GM13977 (cell line): Measurements from ENCODE around the gene PI16.

Experiments used
- DNase-seq: peaks from one replicate; pipeline ENCODE4 v3.0.0; 2012; ENCODE audit warnings: low spot score
- in situ Hi-C: fragments of 300-500 bp; cut with MboI; formaldehyde crosslinking; loops from one replicate; pipeline ENCODE4 v1.12.0; 2022; ENCODE audit warnings: low sequenced_read_pairs, low pct_unique_long_range_greater_than_20kb, mixed read lengths, inconsistent platforms; ENCODE audit not compliant: unreplicated experiment
- TF ChIP-seq, protein P1 (sequence below): IDR thresholded peaks from 2 replicates; pipeline ENCODE4 v1.5.1; 2012; ENCODE audit warnings: mild to moderate bottlenecking, control low read depth; ENCODE audit not compliant: insufficient read depth; ENCODE audit errors: extremely low read depth, missing control alignments

Gene PI16

DNA sequence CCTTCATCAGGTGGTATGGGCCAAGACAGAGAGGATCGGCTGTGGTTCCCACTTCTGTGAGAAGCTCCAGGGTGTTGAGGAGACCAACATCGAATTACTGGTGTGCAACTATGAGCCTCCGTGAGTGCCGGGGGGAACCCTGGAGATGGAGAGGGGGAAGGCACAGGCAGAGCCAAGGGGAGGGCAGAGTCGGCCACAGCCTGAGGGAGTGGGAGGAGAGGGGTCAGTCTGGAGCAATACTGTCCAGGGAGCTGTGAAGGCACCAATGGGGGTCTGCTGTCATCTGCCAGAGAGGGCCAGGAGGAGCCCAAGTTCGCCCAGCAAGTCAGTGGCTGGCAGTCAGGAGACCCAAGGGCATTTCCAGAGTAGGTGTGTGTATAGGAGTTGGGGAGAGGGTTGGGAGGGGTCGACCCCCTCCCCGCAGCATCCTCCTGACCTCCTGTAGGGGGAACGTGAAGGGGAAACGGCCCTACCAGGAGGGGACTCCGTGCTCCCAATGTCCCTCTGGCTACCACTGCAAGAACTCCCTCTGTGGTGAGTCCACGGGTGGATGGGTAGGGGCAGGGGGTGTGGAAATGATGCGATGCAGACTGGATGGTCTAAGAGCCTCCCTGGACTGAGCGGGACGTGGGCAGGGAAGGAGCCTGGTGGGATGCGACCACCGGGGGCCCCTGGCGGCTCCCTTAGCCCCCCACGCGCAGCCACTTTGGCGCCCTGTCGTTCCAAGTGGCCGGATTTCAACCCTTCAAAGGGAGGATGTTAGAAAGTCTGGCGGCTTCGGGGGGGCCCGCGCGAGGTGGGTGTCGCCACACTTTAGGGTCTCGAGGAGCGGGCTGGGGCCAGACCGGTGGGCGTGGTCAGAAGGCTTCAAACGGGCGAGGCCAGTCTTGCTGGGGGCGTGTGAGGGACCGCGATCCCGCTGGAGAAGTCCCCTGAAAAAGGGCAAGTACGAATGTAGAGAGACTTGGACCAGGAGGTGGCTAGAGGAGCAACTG, 7.2 kb downstream of the PI16 start:
- no peak for DNase-seq
- in situ Hi-C loops: no loop called here
- TF ChIP-seq, protein P1, sequence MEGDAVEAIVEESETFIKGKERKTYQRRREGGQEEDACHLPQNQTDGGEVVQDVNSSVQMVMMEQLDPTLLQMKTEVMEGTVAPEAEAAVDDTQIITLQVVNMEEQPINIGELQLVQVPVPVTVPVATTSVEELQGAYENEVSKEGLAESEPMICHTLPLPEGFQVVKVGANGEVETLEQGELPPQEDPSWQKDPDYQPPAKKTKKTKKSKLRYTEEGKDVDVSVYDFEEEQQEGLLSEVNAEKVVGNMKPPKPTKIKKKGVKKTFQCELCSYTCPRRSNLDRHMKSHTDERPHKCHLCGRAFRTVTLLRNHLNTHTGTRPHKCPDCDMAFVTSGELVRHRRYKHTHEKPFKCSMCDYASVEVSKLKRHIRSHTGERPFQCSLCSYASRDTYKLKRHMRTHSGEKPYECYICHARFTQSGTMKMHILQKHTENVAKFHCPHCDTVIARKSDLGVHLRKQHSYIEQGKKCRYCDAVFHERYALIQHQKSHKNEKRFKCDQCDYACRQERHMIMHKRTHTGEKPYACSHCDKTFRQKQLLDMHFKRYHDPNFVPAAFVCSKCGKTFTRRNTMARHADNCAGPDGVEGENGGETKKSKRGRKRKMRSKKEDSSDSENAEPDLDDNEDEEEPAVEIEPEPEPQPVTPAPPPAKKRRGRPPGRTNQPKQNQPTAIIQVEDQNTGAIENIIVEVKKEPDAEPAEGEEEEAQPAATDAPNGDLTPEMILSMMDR: no peak

DNA sequence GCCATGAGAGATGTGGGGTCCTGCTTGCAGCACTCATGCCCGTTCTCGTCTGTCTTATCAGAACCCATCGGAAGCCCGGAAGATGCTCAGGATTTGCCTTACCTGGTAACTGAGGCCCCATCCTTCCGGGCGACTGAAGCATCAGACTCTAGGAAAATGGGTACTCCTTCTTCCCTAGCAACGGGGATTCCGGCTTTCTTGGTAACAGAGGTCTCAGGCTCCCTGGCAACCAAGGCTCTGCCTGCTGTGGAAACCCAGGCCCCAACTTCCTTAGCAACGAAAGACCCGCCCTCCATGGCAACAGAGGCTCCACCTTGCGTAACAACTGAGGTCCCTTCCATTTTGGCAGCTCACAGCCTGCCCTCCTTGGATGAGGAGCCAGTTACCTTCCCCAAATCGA, 8.3 kb downstream of the PI16 start:
- peak; percentile 88 for DNase-seq
- TF ChIP-seq, protein P1: no peak
- in situ Hi-C loops: no loop called here

DNA sequence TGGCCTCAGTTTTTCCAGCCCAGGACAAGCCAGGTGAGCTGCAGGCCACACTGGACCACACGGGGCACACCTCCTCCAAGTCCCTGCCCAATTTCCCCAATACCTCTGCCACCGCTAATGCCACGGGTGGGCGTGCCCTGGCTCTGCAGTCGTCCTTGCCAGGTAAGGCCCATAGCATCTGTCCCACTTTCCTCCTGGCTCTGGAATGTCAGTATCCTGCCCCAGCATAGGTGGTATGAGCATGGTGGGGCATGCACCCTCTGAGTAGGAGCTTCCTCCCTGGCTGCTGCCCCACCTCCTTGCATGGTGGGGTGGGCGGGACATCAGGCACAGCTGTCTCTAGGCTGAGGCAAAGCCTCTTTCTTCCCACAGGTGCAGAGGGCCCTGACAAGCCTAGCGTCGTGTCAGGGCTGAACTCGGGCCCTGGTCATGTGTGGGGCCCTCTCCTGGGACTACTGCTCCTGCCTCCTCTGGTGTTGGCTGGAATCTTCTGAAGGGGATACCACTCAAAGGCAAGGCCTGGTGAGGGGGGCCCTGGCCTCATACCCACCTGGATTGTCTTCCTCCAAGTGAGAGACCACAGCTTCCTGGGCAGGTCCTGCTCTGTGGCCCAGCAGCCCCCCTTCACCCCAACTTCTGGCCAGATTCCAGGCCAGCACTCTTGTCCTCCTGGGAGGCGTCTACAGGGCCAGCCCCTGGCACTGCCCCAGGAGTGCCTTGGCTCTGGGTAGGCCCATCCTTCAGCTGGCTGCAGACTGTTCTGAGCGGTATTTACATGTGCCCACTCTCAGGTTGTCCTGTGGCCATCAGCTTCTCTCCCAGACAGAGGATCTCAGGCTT, 9.1 kb downstream of the PI16 start:
- in situ Hi-C loops: no loop called here
- TF ChIP-seq, protein P1: no peak
- DNase-seq: no peak

DNA sequence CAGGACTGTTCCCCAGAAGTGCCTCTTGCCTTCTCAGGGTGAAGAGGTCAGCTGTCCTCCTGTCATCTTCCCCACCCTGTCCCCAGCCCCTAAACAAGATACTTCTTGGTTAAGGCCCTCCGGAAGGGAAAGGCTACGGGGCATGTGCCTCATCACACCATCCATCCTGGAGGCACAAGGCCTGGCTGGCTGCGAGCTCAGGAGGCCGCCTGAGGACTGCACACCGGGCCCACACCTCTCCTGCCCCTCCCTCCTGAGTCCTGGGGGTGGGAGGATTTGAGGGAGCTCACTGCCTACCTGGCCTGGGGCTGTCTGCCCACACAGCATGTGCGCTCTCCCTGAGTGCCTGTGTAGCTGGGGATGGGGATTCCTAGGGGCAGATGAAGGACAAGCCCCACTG, 9.8 kb downstream of the PI16 start:
- DNase-seq: no peak
- TF ChIP-seq, protein P1: no peak
- in situ Hi-C loops: no loop called here

DNA sequence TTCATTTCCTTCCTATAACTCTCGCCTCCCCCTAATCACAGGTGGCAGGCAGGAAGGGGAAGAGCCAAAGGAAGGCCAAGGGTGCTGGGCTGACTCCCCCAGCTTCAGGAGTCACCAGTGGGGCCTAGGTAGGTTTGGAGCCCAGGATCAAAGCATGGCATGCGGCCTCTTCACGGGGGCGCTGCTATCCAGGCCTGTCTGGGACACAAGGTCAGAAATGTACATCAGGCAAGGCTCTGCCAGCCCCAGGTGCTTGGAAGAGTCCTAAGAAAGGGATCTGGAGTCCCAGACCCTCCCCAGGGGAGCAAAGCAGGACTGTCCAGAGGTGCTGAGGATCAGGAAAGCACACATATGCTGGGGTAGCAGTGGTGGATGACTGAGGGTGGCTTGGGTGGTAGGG, 10.4 kb downstream of the PI16 start:
- in situ Hi-C loops: no loop called here
- TF ChIP-seq, protein P1: no peak
- DNase-seq: no peak

DNA sequence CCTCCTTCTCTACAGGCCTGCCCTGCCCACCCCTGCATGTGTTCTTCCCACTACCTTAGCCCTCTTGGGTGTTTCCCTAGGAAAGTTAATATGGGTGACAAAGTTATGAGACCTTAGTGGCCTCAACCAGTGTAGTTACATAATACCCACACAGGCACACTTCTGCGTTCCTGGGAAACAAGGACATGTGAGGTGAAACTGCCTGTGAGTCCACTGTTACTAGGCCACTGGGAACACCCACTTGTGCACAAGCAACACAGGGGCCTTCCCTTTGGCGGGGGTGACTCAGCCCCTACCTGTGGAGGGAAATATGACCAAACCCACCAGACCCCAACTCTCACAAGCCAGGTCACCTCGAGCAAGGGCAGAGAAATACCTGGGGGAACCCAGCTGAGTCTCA, 12.8 kb downstream of the PI16 start:
- TF ChIP-seq, protein P1: no peak
- in situ Hi-C loops: no loop called here
- no peak for DNase-seq
